H1 (cell line): ENCODE measurements around the gene FBXO11. TPM values are rescaled to one million over a fixed set of nuclear protein-coding genes. Genes with fewer than 3 reads are reported as not detected.

Experiments used
- polyA plus RNA-seq, 7 experiments: library from polyadenylated mRNA; depleted of rRNA in 3 of 7; stranded (reverse) in 5 of 7; unstranded in 2 of 7; fragments of >200 nt in 5 of 7; fragments of 200-250 nt in 2 of 7; gene quantifications; 1 replicate in 5 of 7; 2 replicates in 1 of 7; 4 replicates in 1 of 7; pipeline versions ENCODE4 v1.2.1 to v1.2.3, GENCODE V29; 2011 to 2013; ENCODE audit warnings: missing spikeins in 2 of 7, mixed read lengths in 2 of 7
- total RNA-seq: library from RNA; stranded (reverse); fragmentation: NEBNext Ultra II Directional; extraction: Animal tissue kit (Norgen Biotek cat#: 25700); gene quantifications from 2 replicates; pipeline ENCODE4 v1.2.1, GENCODE V29; 2021
- TF ChIP-seq, protein P1 (sequence below): fragments of 300-600 bp; sonication (generic); IDR thresholded peaks from 2 replicates; pipeline ENCODE4 v1.7.1; 2012; ENCODE audit warnings: low read length, moderate library complexity, mild to moderate bottlenecking, inconsistent platforms; ENCODE audit not compliant: insufficient replicate concordance

FBXO11 gene
- total and polyA plus RNA-seq, 2 of the 8 experiments (the other 6 are each of a cell fraction or from before 2014, with no cell fraction given), result 21.7 to 57.3 TPM

DNA sequence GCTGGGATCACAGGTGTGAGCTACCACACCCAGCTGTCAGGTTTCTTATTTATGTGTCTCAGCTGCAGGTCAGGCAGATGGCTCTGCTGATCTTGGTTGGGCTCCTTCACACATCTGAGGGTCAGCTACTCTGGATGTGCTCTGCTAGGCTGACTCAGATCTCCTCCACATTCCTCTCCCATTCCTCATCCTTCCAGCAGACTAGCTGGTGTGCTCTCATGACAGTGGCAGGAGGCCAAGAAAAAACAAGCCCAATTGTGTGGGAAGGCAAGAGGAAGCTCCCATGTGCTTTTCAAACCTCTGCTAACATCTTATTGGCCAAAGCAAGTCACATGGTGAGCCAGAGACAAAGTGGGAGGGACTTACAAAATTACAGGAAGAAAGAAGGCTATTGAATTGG lies 135.1 kb downstream of the FBXO11 start (continued):
- TF ChIP-seq, protein P1, sequence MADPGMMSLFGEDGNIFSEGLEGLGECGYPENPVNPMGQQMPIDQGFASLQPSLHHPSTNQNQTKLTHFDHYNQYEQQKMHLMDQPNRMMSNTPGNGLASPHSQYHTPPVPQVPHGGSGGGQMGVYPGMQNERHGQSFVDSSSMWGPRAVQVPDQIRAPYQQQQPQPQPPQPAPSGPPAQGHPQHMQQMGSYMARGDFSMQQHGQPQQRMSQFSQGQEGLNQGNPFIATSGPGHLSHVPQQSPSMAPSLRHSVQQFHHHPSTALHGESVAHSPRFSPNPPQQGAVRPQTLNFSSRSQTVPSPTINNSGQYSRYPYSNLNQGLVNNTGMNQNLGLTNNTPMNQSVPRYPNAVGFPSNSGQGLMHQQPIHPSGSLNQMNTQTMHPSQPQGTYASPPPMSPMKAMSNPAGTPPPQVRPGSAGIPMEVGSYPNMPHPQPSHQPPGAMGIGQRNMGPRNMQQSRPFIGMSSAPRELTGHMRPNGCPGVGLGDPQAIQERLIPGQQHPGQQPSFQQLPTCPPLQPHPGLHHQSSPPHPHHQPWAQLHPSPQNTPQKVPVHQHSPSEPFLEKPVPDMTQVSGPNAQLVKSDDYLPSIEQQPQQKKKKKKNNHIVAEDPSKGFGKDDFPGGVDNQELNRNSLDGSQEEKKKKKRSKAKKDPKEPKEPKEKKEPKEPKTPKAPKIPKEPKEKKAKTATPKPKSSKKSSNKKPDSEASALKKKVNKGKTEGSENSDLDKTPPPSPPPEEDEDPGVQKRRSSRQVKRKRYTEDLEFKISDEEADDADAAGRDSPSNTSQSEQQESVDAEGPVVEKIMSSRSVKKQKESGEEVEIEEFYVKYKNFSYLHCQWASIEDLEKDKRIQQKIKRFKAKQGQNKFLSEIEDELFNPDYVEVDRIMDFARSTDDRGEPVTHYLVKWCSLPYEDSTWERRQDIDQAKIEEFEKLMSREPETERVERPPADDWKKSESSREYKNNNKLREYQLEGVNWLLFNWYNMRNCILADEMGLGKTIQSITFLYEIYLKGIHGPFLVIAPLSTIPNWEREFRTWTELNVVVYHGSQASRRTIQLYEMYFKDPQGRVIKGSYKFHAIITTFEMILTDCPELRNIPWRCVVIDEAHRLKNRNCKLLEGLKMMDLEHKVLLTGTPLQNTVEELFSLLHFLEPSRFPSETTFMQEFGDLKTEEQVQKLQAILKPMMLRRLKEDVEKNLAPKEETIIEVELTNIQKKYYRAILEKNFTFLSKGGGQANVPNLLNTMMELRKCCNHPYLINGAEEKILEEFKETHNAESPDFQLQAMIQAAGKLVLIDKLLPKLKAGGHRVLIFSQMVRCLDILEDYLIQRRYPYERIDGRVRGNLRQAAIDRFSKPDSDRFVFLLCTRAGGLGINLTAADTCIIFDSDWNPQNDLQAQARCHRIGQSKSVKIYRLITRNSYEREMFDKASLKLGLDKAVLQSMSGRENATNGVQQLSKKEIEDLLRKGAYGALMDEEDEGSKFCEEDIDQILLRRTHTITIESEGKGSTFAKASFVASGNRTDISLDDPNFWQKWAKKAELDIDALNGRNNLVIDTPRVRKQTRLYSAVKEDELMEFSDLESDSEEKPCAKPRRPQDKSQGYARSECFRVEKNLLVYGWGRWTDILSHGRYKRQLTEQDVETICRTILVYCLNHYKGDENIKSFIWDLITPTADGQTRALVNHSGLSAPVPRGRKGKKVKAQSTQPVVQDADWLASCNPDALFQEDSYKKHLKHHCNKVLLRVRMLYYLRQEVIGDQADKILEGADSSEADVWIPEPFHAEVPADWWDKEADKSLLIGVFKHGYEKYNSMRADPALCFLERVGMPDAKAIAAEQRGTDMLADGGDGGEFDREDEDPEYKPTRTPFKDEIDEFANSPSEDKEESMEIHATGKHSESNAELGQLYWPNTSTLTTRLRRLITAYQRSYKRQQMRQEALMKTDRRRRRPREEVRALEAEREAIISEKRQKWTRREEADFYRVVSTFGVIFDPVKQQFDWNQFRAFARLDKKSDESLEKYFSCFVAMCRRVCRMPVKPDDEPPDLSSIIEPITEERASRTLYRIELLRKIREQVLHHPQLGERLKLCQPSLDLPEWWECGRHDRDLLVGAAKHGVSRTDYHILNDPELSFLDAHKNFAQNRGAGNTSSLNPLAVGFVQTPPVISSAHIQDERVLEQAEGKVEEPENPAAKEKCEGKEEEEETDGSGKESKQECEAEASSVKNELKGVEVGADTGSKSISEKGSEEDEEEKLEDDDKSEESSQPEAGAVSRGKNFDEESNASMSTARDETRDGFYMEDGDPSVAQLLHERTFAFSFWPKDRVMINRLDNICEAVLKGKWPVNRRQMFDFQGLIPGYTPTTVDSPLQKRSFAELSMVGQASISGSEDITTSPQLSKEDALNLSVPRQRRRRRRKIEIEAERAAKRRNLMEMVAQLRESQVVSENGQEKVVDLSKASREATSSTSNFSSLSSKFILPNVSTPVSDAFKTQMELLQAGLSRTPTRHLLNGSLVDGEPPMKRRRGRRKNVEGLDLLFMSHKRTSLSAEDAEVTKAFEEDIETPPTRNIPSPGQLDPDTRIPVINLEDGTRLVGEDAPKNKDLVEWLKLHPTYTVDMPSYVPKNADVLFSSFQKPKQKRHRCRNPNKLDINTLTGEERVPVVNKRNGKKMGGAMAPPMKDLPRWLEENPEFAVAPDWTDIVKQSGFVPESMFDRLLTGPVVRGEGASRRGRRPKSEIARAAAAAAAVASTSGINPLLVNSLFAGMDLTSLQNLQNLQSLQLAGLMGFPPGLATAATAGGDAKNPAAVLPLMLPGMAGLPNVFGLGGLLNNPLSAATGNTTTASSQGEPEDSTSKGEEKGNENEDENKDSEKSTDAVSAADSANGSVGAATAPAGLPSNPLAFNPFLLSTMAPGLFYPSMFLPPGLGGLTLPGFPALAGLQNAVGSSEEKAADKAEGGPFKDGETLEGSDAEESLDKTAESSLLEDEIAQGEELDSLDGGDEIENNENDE, result no peak
